Breast epithelium (tissue), 3 donors: ENCODE results near the gene PRRC2B.

Experiments
- POLR2A ChIP-seq: fragments of 450-650 bp; IDR thresholded peaks from one replicate; pipeline ENCODE4 v1.6.1; 2016; ENCODE audit warnings: antibody characterized with exemption, mild to moderate bottlenecking, moderate library complexity
- TF ChIP-seq, protein P1 (sequence below), 3 donors: fragments of 450-650 bp; IDR thresholded peaks; one replicate each; pipeline ENCODE4 v1.5.1; 2016 to 2017; ENCODE audit warnings: antibody characterized with exemption in 3 of 3, mild to moderate bottlenecking in 3 of 3, moderate library complexity in 3 of 3

DNA sequence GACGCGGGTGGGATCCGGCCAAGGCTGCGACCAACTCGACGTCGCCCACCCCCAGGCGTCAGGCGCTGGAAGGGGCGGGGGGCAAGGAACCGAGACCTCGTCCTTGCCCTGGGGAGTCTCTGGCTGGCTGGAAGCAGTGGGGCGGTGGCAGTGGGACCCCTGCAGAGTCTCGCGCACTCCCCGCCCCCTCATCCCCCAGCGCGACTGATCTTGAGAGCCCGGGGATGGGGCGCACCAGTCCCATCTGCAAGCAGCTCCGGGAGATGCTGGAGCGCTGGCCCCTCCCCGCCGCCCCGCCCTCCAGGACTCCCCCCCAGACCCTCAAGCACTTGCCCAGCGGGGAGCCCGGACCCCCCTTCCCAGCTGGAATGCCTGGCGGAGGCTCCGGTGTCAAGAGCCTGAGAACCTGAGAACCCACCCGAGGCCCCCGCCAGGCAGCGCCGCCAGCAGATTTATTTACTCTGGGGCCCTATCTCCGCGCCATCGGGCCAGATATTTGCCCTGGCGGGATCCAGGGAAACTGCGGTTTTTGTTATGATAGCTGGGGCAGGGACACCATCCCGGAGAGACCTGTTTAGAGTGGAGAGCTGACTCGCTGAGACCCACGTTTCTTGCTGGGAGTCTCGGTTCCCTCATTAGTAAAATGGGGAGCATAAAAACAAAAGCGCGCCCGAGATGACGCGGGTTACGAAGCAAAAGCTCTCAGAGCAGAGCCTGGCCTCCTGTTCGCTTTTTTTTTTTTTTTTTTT, 152.6 kb downstream of the PRRC2B start:
- TF ChIP-seq, protein P1, sequence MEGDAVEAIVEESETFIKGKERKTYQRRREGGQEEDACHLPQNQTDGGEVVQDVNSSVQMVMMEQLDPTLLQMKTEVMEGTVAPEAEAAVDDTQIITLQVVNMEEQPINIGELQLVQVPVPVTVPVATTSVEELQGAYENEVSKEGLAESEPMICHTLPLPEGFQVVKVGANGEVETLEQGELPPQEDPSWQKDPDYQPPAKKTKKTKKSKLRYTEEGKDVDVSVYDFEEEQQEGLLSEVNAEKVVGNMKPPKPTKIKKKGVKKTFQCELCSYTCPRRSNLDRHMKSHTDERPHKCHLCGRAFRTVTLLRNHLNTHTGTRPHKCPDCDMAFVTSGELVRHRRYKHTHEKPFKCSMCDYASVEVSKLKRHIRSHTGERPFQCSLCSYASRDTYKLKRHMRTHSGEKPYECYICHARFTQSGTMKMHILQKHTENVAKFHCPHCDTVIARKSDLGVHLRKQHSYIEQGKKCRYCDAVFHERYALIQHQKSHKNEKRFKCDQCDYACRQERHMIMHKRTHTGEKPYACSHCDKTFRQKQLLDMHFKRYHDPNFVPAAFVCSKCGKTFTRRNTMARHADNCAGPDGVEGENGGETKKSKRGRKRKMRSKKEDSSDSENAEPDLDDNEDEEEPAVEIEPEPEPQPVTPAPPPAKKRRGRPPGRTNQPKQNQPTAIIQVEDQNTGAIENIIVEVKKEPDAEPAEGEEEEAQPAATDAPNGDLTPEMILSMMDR (IDR thresholded peaks at IDR 0.05), result no peak
- TF ChIP-seq POLR2A, result no peak
